Hepatocyte (in vitro differentiated cells): ENCODE results near the gene GFOD1. TPM values are rescaled to one million over a fixed set of nuclear protein-coding genes. Genes with fewer than 3 reads are reported as not detected.

Experiments
- DNase-seq: peaks from one replicate; pipeline ENCODE4 v3.0.0-alpha.2; 2016; ENCODE audit warnings: low spot score
- H2AFZ ChIP-seq: fragments of 200-600 bp; sonication (generic); 2 replicates; pipeline ENCODE4 v1.6.0; 2016; ENCODE audit warnings: antibody characterized with exemption, mild to moderate bottlenecking
- H3K27ac ChIP-seq: fragments of 200-600 bp; sonication (generic); 2 replicates; pipeline ENCODE4 v1.5.1; 2016; ENCODE audit warnings: mild to moderate bottlenecking
- H3K27me3 ChIP-seq: fragments of 200-600 bp; sonication (generic); 2 replicates; pipeline ENCODE4 v1.6.1; 2016
- H3K36me3 ChIP-seq: fragments of 200-600 bp; sonication (generic); replicated peaks from 2 replicates; pipeline ENCODE4 v1.5.1; 2016; ENCODE audit warnings: low read depth; ENCODE audit not compliant: insufficient read depth
- H3K4me1 ChIP-seq: fragments of 200-600 bp; sonication (generic); 2 replicates; pipeline ENCODE4 v1.5.1; 2016; ENCODE audit warnings: mild to moderate bottlenecking, moderate library complexity; ENCODE audit not compliant: insufficient read depth
- H3K4me2 ChIP-seq: fragments of 200-600 bp; sonication (generic); 2 replicates; pipeline ENCODE4 v1.6.0; 2016
- H3K4me3 ChIP-seq: fragments of 200-600 bp; sonication (generic); 2 replicates; pipeline ENCODE4 v1.5.1; 2016; ENCODE audit warnings: mild to moderate bottlenecking
- H3K79me2 ChIP-seq: fragments of 200-600 bp; sonication (generic); 2 replicates; pipeline ENCODE4 v1.6.0; 2017; ENCODE audit warnings: mild to moderate bottlenecking
- H3K9me2 ChIP-seq: fragments of 200-600 bp; sonication (generic); replicated peaks from 2 replicates; pipeline ENCODE4 v1.6.0; 2017; ENCODE audit warnings: mild to moderate bottlenecking; ENCODE audit not compliant: insufficient read depth
- H3K9me3 ChIP-seq: fragments of 200-600 bp; sonication (generic); 2 replicates; pipeline ENCODE4 v1.5.1; 2016; ENCODE audit warnings: low read depth, mild to moderate bottlenecking
- H4K20me1 ChIP-seq: fragments of 200-600 bp; sonication (generic); 2 replicates; pipeline ENCODE4 v1.6.0; 2016; ENCODE audit warnings: mild to moderate bottlenecking; ENCODE audit not compliant: insufficient read depth, poor library complexity, severe bottlenecking
- CTCF ChIP-seq: fragments of 200-600 bp; sonication (generic); IDR thresholded peaks from 2 replicates; pipeline ENCODE4 v1.5.1; 2016; ENCODE audit warnings: antibody characterized with exemption, mild to moderate bottlenecking; ENCODE audit not compliant: poor library complexity
- EZH2 ChIP-seq: fragments of 200-600 bp; sonication (generic); IDR thresholded peaks from 2 replicates; pipeline ENCODE4 v1.6.1; 2016; ENCODE audit warnings: antibody characterized with exemption, mild to moderate bottlenecking, borderline replicate concordance
- WGBS: methylation state at CpG from one replicate; pipeline ENCODE4 v1.1.6; 2016; ENCODE audit warnings: low lambda C conversion rate; ENCODE audit errors: missing lambda C conversion rate; 5-methylcytosine and 5-hydroxymethylcytosine counted together
- polyA plus RNA-seq: library from polyadenylated mRNA; unstranded; fragments of >200 nt; fragmentation: Nextera tagmentation; extraction: Ambion mirVana; gene quantifications from 2 replicates; pipeline ENCODE4 v1.2.1, GENCODE V29; 2016
- total RNA-seq: library from RNA; depleted of rRNA; stranded (reverse); fragments of >200 nt; gene quantifications from 2 replicates; pipeline ENCODE4 v1.2.3, GENCODE V29; 2014

Gene GFOD1
- total and polyA plus RNA-seq, 2 experiments from 2014 or later: 2.8 to 3.5 TPM

DNA sequence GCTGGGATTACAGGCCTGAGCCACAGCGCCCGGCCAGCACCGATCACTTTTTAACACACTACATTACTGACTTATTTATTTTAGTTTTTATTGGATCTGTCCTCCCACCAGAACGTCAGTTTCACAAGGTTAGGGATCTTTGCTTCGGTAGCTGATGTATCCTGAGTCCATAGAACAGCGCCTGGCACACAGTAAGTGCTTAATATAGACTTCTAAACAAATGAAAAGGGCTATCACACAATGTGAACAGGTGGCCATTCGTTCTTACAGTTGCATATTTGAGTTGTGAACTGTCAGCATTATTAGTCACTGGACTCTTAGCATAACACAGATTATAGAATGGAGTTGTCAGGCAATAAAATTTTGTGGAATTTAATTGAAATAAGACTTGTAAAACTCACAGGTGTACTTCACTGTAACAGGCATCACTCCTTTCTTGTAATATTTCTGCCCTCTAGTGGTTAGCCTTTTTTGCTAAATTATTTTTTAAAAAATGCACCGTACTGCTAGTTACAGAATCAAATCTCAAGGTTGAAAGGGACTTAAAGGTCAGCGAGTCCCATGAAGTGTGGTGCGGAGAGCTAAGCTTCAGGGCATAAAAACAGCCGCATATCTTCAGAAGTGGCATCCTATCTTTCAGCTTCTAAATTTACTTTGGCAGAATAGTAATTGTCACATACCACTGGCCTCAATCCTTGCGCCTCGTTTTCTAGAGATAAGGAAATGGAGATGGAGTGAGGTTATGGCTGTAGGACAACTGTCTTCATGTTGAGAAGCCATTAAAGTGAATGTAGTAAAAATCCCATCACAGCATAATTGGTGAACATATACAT is 155.7 kb downstream of the GFOD1 start:
- H3K4me3 ChIP-seq: no peak overlapping the region
- H4K20me1 ChIP-seq: no peaks in the 10 kb centered on the region
- no peak overlapping the region for H2AFZ ChIP-seq
- 58% methylated on average over 13 of the region's 13 CpGs for WGBS
- peaks cover 7% of the 10 kb centered on the region for H3K4me1 ChIP-seq
- no peak overlapping the region for H3K27ac ChIP-seq
- no peak overlapping the region for H3K4me2 ChIP-seq
- no peaks in the 10 kb centered on the region for H3K36me3 ChIP-seq
- TF ChIP-seq CTCF: peak; percentile 72
- TF ChIP-seq EZH2: no peak
- peaks cover 8% of the 10 kb centered on the region for H3K79me2 ChIP-seq
- H3K27me3 ChIP-seq: no peaks in the 10 kb centered on the region
- DNase-seq: peak; percentile 47
- H3K9me2 ChIP-seq: no peaks in the 10 kb centered on the region
- H3K9me3 ChIP-seq: no peaks in the 10 kb centered on the region

GRCh38 chr6:13328875-13329183 is 158.6 kb downstream of the GFOD1 start:
- H3K9me3 ChIP-seq: no peaks in the 10 kb centered on the region
- DNase-seq: no peak
- peaks cover 10% of the 10 kb centered on the region for H3K4me1 ChIP-seq
- H3K36me3 ChIP-seq: no peaks in the 10 kb centered on the region
- H3K9me2 ChIP-seq: no peaks in the 10 kb centered on the region
- no peak for TF ChIP-seq CTCF
- peak overlapping the region; percentile 39 for H3K4me3 ChIP-seq
- peak overlapping the region; percentile 93 for H3K27ac ChIP-seq
- peak overlapping the region; percentile 95 for H2AFZ ChIP-seq
- 0% methylated on average over 2 of the region's 2 CpGs for WGBS
- H3K4me2 ChIP-seq: peak overlapping the region; percentile 87
- H3K27me3 ChIP-seq: no peaks in the 10 kb centered on the region
- peaks cover 19% of the 10 kb centered on the region for H3K79me2 ChIP-seq
- no peaks in the 10 kb centered on the region for H4K20me1 ChIP-seq

GRCh38 chr6:13328076-13328874 is 159.1 kb downstream of the GFOD1 start, which contains the start of gene TBC1D7:
TBC1D7 (minus strand) TSS chr6:13328537; CDS start chr6:13326898, 1,639 bp downstream.
- Histone ChIP-seq H3K79me2 (peaks cover 19% of the 10 kb centered on the region), H3K9me3 (no peaks in the 10 kb centered on the region), H3K9me2 (no peaks in the 10 kb centered on the region), H3K27me3 (no peaks in the 10 kb centered on the region), H4K20me1 (no peaks in the 10 kb centered on the region), H2AFZ (peak within 1 kb of the TSS; percentile 95), H3K4me2 (peak within 1 kb of the TSS; percentile 87), H3K4me1 (peaks cover 10% of the 10 kb centered on the region), H3K27ac (peak within 1 kb of the TSS; percentile 93), H3K4me3 (peak within 1 kb of the TSS; percentile 57), H3K36me3 (no peaks in the 10 kb centered on the region)
- WGBS: under 1% methylated on average over 42 of the region's 63 CpGs
- TF ChIP-seq EZH2 (no peak), CTCF (peak; percentile 16)
- DNase-seq: peak; percentile 95
